GM12865 (cell line): Measurements from ENCODE around the gene AP3D1.
A peak's percentile ranks its signal among the peaks of the same experiment; 100 is the strongest.

Experiments
- DNase-seq: peaks from one replicate; pipeline ENCODE4 v3.0.0; 2010; ENCODE audit warnings: low read depth
- H3K4me3 ChIP-seq: 2 replicates; pipeline ENCODE4 v1.5.1; 2011; ENCODE audit warnings: mild to moderate bottlenecking, low read depth, low read length, control low read depth
- CTCF ChIP-seq: IDR thresholded peaks from 2 replicates; pipeline ENCODE4 v1.5.1; 2011; ENCODE audit warnings: low read length, control low read depth, low read depth, inconsistent platforms; ENCODE audit not compliant: insufficient read depth; ENCODE audit errors: missing control alignments

Gene AP3D1

GRCh38 chr19:2050991-2051772, 100.2 kb downstream of the AP3D1 start, which contains the start of gene MKNK2:
TSS of gene MKNK2 (minus strand) at chr19:2051244. CDS start at chr19:2050851, 393 bp downstream.
- peak; percentile 55 for TF ChIP-seq CTCF
- H3K4me3 ChIP-seq, result peak within 1 kb of the TSS; percentile 93
- DNase-seq, result peak; percentile 95
